HepG2 (cell line): Measurements from ENCODE around the gene RPL21. TPM values are rescaled to one million over a fixed set of nuclear protein-coding genes. Genes with fewer than 3 reads are reported as not detected.

Experiments used
- AGO2 ChIP-seq: fragments of 200-400 bp; formaldehyde crosslinking; optimal IDR thresholded peaks from 2 replicates; pipeline ENCODE3; 2017; ENCODE audit warnings: mild to moderate bottlenecking, low read depth, low read length, moderate library complexity
- CCDC6 ChIP-seq: sonication (generic); formaldehyde crosslinking; IDR thresholded peaks from 2 replicates; pipeline ENCODE4 v1.8.1; 2022; ENCODE audit warnings: mild to moderate bottlenecking, missing genetic modification reagents, moderate library complexity
- CHD2 ChIP-seq: IDR thresholded peaks from 2 replicates; pipeline ENCODE4 v1.6.1; 2011; ENCODE audit warnings: low read depth, low read length, improper control_type of control experiment
- PAF1 ChIP-seq: IDR thresholded peaks from 2 replicates; pipeline ENCODE4 v1.6.1; 2016; ENCODE audit warnings: missing genetic modification reagents, missing compliant biosample characterization
- POLR2A ChIP-seq, 2 experiments: IDR thresholded peaks; 2 replicates each; pipeline ENCODE4 v1.6.1; 2011; ENCODE audit warnings: low read depth in 2 of 2, low read length in 2 of 2, mild to moderate bottlenecking in 1 of 2, moderate library complexity in 1 of 2; ENCODE audit not compliant: insufficient read depth in 1 of 2
- POLR2AphosphoS2 ChIP-seq: IDR thresholded peaks from 2 replicates; pipeline ENCODE4 v1.6.1; 2011; ENCODE audit warnings: low read depth, low read length, improper control_type of control experiment
- RBFOX2 ChIP-seq: fragments of 200-400 bp; formaldehyde crosslinking; IDR thresholded peaks from 2 replicates; pipeline ENCODE4 v1.6.1; 2017; ENCODE audit warnings: low read depth, mild to moderate bottlenecking, low read length
- TCF12 ChIP-seq, 2 experiments: fragments of 450-650 bp in 1 of 2; sonication (generic) in 1 of 2; formaldehyde crosslinking in 1 of 2; IDR thresholded peaks; 2 replicates each; pipeline versions ENCODE4 v1.6.1 to v1.8.0; 2017 to 2022; ENCODE audit warnings: antibody characterized with exemption in 1 of 2, mild to moderate bottlenecking in 1 of 2, missing genetic modification reagents in 1 of 2, moderate library complexity in 1 of 2
- ZC3H13 ChIP-seq: sonication (generic); formaldehyde crosslinking; IDR thresholded peaks from 2 replicates; pipeline ENCODE4 v1.8.1; 2023; ENCODE audit warnings: mild to moderate bottlenecking, missing genetic modification reagents, moderate library complexity
- ZC3H4 ChIP-seq: sonication (generic); formaldehyde crosslinking; IDR thresholded peaks from 2 replicates; pipeline ENCODE4 v1.4.0; 2020; ENCODE audit warnings: missing genetic modification reagents, borderline replicate concordance
- ZMYM2 ChIP-seq: sonication (generic); formaldehyde crosslinking; IDR thresholded peaks from 2 replicates; pipeline ENCODE4 v1.8.0; 2022; ENCODE audit warnings: mild to moderate bottlenecking, missing genetic modification reagents
- ZNF205 ChIP-seq: IDR thresholded peaks from 2 replicates; pipeline ENCODE4 v1.6.1; 2018; ENCODE audit warnings: missing biosample characterization, missing genetic modification reagents
- ZNF512B ChIP-seq: sonication (generic); formaldehyde crosslinking; IDR thresholded peaks from 2 replicates; pipeline ENCODE4 v1.5.1; 2020; ENCODE audit warnings: missing genetic modification reagents, mild to moderate bottlenecking, borderline replicate concordance
- ZNF703 ChIP-seq: sonication (generic); formaldehyde crosslinking; IDR thresholded peaks from 2 replicates; pipeline ENCODE4 v1.5.1; 2020; ENCODE audit warnings: missing genetic modification reagents, mild to moderate bottlenecking, moderate library complexity, borderline replicate concordance
- ZSCAN9 ChIP-seq: IDR thresholded peaks from 2 replicates; pipeline ENCODE4 v1.6.1; 2016; ENCODE audit warnings: borderline replicate concordance
- polyA plus RNA-seq, 8 experiments: library from polyadenylated mRNA; depleted of rRNA in 3 of 8; stranded (reverse) in 7 of 8; unstranded in 1 of 8; fragments of >200 nt; fragmentation: Illumina TruSeq in 4 of 8; extraction: Trizol in 4 of 8; gene quantifications; 2 replicates each; pipeline versions ENCODE4 v1.2.1 to v1.2.3, GENCODE V29; 2011 to 2016; ENCODE audit warnings: low read depth in 4 of 8, missing spikeins in 1 of 8, mixed read lengths in 1 of 8; ENCODE audit not compliant: insufficient read depth in 1 of 8
- total RNA-seq, 5 experiments: library from RNA; depleted of rRNA; stranded (reverse); fragments of >200 nt; fragmentation: Illumina TruSeq; extraction: Trizol; gene quantifications; 2 replicates each; pipeline ENCODE4 v1.2.3, GENCODE V29; 2016; ENCODE audit warnings: low read depth in 1 of 5
- TF ChIP-seq, protein P1 (sequence below): sonication (generic); formaldehyde crosslinking; IDR thresholded peaks from 2 replicates; pipeline ENCODE4 v1.5.0; 2020; ENCODE audit warnings: mild to moderate bottlenecking, missing genetic modification reagents, borderline replicate concordance
- TF ChIP-seq, protein P2 (sequence below): sonication (generic); formaldehyde crosslinking; IDR thresholded peaks from 2 replicates; pipeline ENCODE4 v1.5.0; 2020; ENCODE audit warnings: mild to moderate bottlenecking, low read depth, missing genetic modification reagents, borderline replicate concordance

RPL21 gene
- total and polyA plus RNA-seq, 2 of the 13 experiments (the other 11 are each of a cell fraction or from before 2014, with no cell fraction given), result 1,234 to 1,261 TPM

DNA sequence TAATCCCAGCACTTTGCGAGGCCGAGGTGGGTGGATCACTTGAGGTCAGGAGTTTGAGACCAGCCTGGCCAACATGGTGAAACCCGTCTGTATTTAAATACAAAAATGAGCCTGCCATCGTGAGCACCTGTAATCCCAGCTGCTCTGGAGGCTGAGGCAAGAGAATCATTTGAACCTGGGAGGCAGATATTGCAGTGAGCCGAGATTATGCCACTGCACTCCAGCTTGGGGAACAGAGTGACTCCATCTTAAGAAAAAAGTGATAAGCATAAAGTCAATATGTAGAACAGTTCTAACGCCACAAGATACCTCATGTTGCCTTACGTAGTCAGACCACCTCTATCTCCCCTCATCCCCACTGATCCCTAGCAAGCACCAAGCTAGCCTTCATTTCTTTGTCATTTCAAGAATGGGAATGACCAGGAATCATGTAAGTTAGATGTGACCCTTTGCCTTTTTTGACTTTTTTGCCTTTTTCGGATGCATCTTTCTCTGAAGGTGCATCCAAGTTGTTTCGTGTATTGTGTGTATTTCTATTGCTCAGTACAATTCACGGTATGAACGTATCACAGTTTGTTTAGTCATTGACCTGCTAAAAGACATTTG lies 6.4 kb downstream of the RPL21 start (continued):
- TF ChIP-seq POLR2A (IDR thresholded peaks at IDR 0.05; ENCODE audit: insufficient read depth in 1 of 2, low read depth in 2 of 2, low read length in 2 of 2), result peak; percentile 39 to 73; a peak in 3 of 4 replicates
- no peak for TF ChIP-seq TCF12 (IDR thresholded peaks at IDR 0.05)
- TF ChIP-seq TCF12 (CRISPR knock-in tag; IDR thresholded peaks at IDR 0.05), result no peak
- peak; percentile 40 for TF ChIP-seq AGO2
- peak; percentile 57; the same call in 1 of the 2 replicates for TF ChIP-seq RBFOX2
- TF ChIP-seq, protein P1, sequence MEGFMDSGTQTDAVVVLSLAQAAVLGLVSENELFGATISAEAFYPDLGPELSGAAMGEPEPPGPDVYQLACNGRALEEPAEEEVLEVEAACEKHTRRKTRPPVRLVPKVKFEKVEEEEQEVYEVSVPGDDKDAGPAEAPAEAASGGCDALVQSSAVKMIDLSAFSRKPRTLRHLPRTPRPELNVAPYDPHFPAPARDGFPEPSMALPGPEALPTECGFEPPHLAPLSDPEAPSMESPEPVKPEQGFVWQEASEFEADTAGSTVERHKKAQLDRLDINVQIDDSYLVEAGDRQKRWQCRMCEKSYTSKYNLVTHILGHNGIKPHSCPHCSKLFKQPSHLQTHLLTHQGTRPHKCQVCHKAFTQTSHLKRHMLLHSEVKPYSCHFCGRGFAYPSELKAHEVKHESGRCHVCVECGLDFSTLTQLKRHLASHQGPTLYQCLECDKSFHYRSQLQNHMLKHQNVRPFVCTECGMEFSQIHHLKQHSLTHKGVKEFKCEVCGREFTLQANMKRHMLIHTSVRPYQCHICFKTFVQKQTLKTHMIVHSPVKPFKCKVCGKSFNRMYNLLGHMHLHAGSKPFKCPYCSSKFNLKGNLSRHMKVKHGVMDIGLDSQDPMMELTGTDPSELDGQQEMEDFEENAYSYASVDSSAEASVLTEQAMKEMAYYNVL (CRISPR knock-in tag), result no peak
- TF ChIP-seq ZC3H4, result peak; percentile 91
- TF ChIP-seq CHD2, result no peak
- no peak for TF ChIP-seq CCDC6 (CRISPR knock-in tag)
- TF ChIP-seq ZNF703 (CRISPR knock-in tag), result no peak
- TF ChIP-seq, protein P2, sequence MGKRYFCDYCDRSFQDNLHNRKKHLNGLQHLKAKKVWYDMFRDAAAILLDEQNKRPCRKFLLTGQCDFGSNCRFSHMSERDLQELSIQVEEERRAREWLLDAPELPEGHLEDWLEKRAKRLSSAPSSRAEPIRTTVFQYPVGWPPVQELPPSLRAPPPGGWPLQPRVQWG (CRISPR knock-in tag), result no peak
- TF ChIP-seq PAF1, result 0 out of 2 replicates have a peak, but pooled peaks have one; percentile 73
- TF ChIP-seq ZNF512B (CRISPR knock-in tag), result no peak
- TF ChIP-seq POLR2AphosphoS2, result peak; percentile 92
- no peak for TF ChIP-seq ZNF205 (CRISPR knock-in tag)
- no peak for TF ChIP-seq ZMYM2 (CRISPR knock-in tag)
- TF ChIP-seq ZC3H13 (CRISPR knock-in tag), result peak; percentile 42; the same call in 1 of the 2 replicates
- no peak for TF ChIP-seq ZSCAN9 (CRISPR knock-in tag)
